Keratinocyte (primary cell): ENCODE results near the gene AATF. TPM values are rescaled to one million over a fixed set of nuclear protein-coding genes. Genes with fewer than 3 reads are reported as not detected.

ENCODE experiments used
- DNase-seq: peaks from one replicate; pipeline ENCODE4 v3.0.0-alpha.2; 2011; ENCODE audit warnings: low read depth, missing footprints, low spot score
- FAIRE-seq: peaks from 2 replicates; lab custom pipeline; 2011; peaks lifted over from hg19 to GRCh38; lab: Jason Lieb, UNC
- H2AFZ ChIP-seq: 2 replicates; pipeline ENCODE4 v1.6.0; 2012; ENCODE audit warnings: low read length, control low read depth, inconsistent platforms; ENCODE audit not compliant: control insufficient read depth
- H3K27ac ChIP-seq: 2 replicates; pipeline ENCODE4 v1.5.1; 2011; ENCODE audit warnings: low read length; ENCODE audit not compliant: control insufficient read depth, insufficient read depth
- H3K27me3 ChIP-seq: 3 replicates; pipeline ENCODE4 v1.6.0; 2011; ENCODE audit warnings: low read length; ENCODE audit not compliant: control insufficient read depth, insufficient read depth; ENCODE audit errors: extremely low read depth
- H3K36me3 ChIP-seq, 2 experiments: 2 replicates in 1 of 2; 3 replicates in 1 of 2; pipeline ENCODE4 v1.5.1; 2011; ENCODE audit warnings: low read length in 2 of 2, mild to moderate bottlenecking in 1 of 2; ENCODE audit not compliant: control insufficient read depth in 2 of 2, insufficient read depth in 2 of 2; ENCODE audit errors: extremely low read depth in 1 of 2
- H3K4me1 ChIP-seq: 3 replicates; pipeline ENCODE4 v1.5.1; 2011; ENCODE audit warnings: low read length; ENCODE audit not compliant: control insufficient read depth, insufficient read depth; ENCODE audit errors: extremely low read depth
- H3K4me2 ChIP-seq: 3 replicates; pipeline ENCODE4 v1.6.0; 2011; ENCODE audit warnings: low read depth, low read length; ENCODE audit not compliant: control insufficient read depth, insufficient read depth; ENCODE audit errors: extremely low read depth
- H3K4me3 ChIP-seq, 3 experiments: fragments of 200-600 bp in 1 of 3; sonication (generic) in 1 of 3; 2 replicates in 2 of 3; 3 replicates in 1 of 3; pipeline ENCODE4 v1.5.1; 2011 to 2016; ENCODE audit warnings: low read length in 3 of 3, mild to moderate bottlenecking in 3 of 3, control low read depth in 2 of 3, inconsistent platforms in 1 of 3, low read depth in 1 of 3, mixed read lengths in 1 of 3, mixed run types in 1 of 3, moderate library complexity in 1 of 3; ENCODE audit not compliant: control insufficient read depth in 2 of 3, insufficient read depth in 2 of 3; ENCODE audit errors: extremely low read depth in 1 of 3
- H3K79me2 ChIP-seq: 2 replicates; pipeline ENCODE4 v1.6.0; 2012; ENCODE audit warnings: low read length; ENCODE audit not compliant: control insufficient read depth, insufficient read depth
- H3K9ac ChIP-seq: 3 replicates; pipeline ENCODE4 v1.6.0; 2011; ENCODE audit warnings: low read length; ENCODE audit not compliant: control insufficient read depth, insufficient read depth; ENCODE audit errors: extremely low read depth
- H3K9me1 ChIP-seq: 3 replicates; pipeline ENCODE4 v1.6.0; 2011; ENCODE audit warnings: low read length; ENCODE audit not compliant: control insufficient read depth, insufficient read depth; ENCODE audit errors: extremely low read depth
- H3K9me3 ChIP-seq: 2 replicates; pipeline ENCODE4 v1.5.1; 2012; ENCODE audit warnings: low read depth, low read length; ENCODE audit not compliant: control insufficient read depth
- H4K20me1 ChIP-seq: 3 replicates; pipeline ENCODE4 v1.6.0; 2011; ENCODE audit warnings: low read length; ENCODE audit not compliant: control insufficient read depth, insufficient read depth; ENCODE audit errors: extremely low read depth
- CTCF ChIP-seq, 3 experiments: IDR thresholded peaks in 1 of 3; conservative IDR thresholded peaks in 1 of 3; optimal IDR thresholded peaks in 1 of 3; 2 replicates in 2 of 3; 3 replicates in 1 of 3; pipeline versions ENCODE3 to v1.5.1; 2011; ENCODE audit warnings: low read length in 3 of 3, mild to moderate bottlenecking in 3 of 3, moderate library complexity in 2 of 3, control low read depth in 1 of 3, inconsistent platforms in 1 of 3; ENCODE audit not compliant: insufficient read depth in 2 of 3; ENCODE audit errors: extremely low read depth in 1 of 3
- EZH2 ChIP-seq: IDR thresholded peaks from one replicate; pipeline ENCODE4 v1.6.1; 2012; ENCODE audit warnings: inconsistent platforms, mild to moderate bottlenecking, low read length, moderate library complexity
- dilution Hi-C: fragments of 300-500 bp; cut with MboI; formaldehyde crosslinking; loops from one replicate; pipeline ENCODE4 v1.7.0; 2020; ENCODE audit warnings: low sequenced_read_pairs; ENCODE audit not compliant: extremely low pct_ligation_motif_present
- polyA plus RNA-seq, 5 experiments: library from polyadenylated mRNA; depleted of rRNA in 3 of 5; stranded (reverse) in 3 of 5; stranded (forward) in 1 of 5; unstranded in 1 of 5; fragments of >200 nt; gene quantifications; 1 replicate in 1 of 5; 2 replicates in 3 of 5; 3 replicates in 1 of 5; pipeline versions ENCODE4 v1.2.1 to v1.2.3, GENCODE V29; 2011 to 2012; ENCODE audit warnings: missing spikeins in 2 of 5, low read depth in 1 of 5, low replicate concordance in 1 of 5

Gene AATF
- polyA plus RNA-seq, 1 donor (not counting 4 experiments of a cell fraction or from before 2014, with no cell fraction given) = 30.4 TPM

- H3K9me3 ChIP-seq = no peaks in the 10 kb centered on the region
- H4K20me1 ChIP-seq = peaks cover 3% of the 10 kb centered on the region
- no peak for TF ChIP-seq EZH2
- TF ChIP-seq CTCF (optimal IDR thresholded peaks at IDR 0.05 in 1 of 3, IDR thresholded peaks at IDR 0.05 in 1 of 3, conservative IDR thresholded peaks at IDR 0.05 in 1 of 3; ENCODE audit: extremely low read depth in 1 of 3, insufficient read depth in 2 of 3, low read length in 3 of 3) = no peak
- H3K4me3 ChIP-seq = peak overlapping the region; percentile 91 to 98 (median 95)
- H3K4me1 ChIP-seq = peaks cover 20% of the 10 kb centered on the region
- peak overlapping the region; percentile 94 for H3K9ac ChIP-seq
- H3K27ac ChIP-seq = peak overlapping the region; percentile 85
- dilution Hi-C loops = no loop called here
- peaks cover 42% of the 10 kb centered on the region for H3K79me2 ChIP-seq
- H3K27me3 ChIP-seq = peaks cover 28% of the 10 kb centered on the region
- peaks cover 6% of the 10 kb centered on the region for H3K9me1 ChIP-seq
- FAIRE-seq (no peak), DNase-seq (no peak)
- no peak overlapping the region for H2AFZ ChIP-seq
- peaks cover 7 to 25% of the 10 kb centered on the region in 2 experiments for H3K36me3 ChIP-seq
- H3K4me2 ChIP-seq = peak overlapping the region; percentile 97
Observed at GRCh38 chr17:36950027-36950426, 1.3 kb downstream of the AATF start.

- H3K36me3 ChIP-seq = peaks cover 11 to 29% of the 10 kb centered on the region in 2 experiments
- no peak overlapping the region for H3K27ac ChIP-seq
- DNase-seq = no peak
- FAIRE-seq = no peak
- no peaks in the 10 kb centered on the region for H3K9me3 ChIP-seq
- H3K9me1 ChIP-seq = peaks cover 6% of the 10 kb centered on the region
- no peak overlapping the region for H2AFZ ChIP-seq
- peaks cover 20% of the 10 kb centered on the region for H3K4me1 ChIP-seq
- H3K79me2 ChIP-seq = peaks cover 44% of the 10 kb centered on the region
- no peak overlapping the region for H3K4me3 ChIP-seq
- dilution Hi-C loops = no loop called here
- no peak overlapping the region for H3K4me2 ChIP-seq
- H4K20me1 ChIP-seq = peaks cover 3% of the 10 kb centered on the region
- H3K9ac ChIP-seq = no peak overlapping the region
- H3K27me3 ChIP-seq = peaks cover 17% of the 10 kb centered on the region
- TF ChIP-seq EZH2 (no peak), CTCF (optimal IDR thresholded peaks at IDR 0.05 in 1 of 3, IDR thresholded peaks at IDR 0.05 in 1 of 3, conservative IDR thresholded peaks at IDR 0.05 in 1 of 3; ENCODE audit: extremely low read depth in 1 of 3, insufficient read depth in 2 of 3, low read length in 3 of 3) (no peak)
Observed at GRCh38 chr17:36951084-36951789, 2.5 kb downstream of the AATF start.
